A673 (cell line): ENCODE measurements around the gene FBXL19. TPM values are rescaled to one million over a fixed set of nuclear protein-coding genes. Genes with fewer than 3 reads are reported as not detected.

Source experiments
- BruUV-seq: library from RNA; stranded (reverse); fragments of 400-500 nt; replicated peaks from 2 replicates; lab custom pipeline; 2021; lab: Mats Ljungman, UMichigan
- CTCF ChIA-PET: fragments of 300-600 bp; sonication (Branson Sonifier 250); formaldehyde crosslinking; loops from one replicate; lab custom pipeline; 2022; ENCODE audit warnings: antibody characterized with exemption; lab: Charles Lee
- POLR2A ChIA-PET: fragments of 300-600 bp; sonication (Branson Sonifier 250); formaldehyde crosslinking; loops from one replicate; lab custom pipeline; 2022; ENCODE audit warnings: antibody characterized with exemption; ENCODE audit not compliant: low non-redundant PET; lab: Charles Lee
- DNase-seq: peaks from one replicate; pipeline ENCODE4 v3.0.0-alpha.2; 2015; ENCODE audit warnings: low spot score
- H3K27ac ChIP-seq: fragments of 200-600 bp; sonication (generic); 2 replicates; pipeline ENCODE4 v1.5.1; 2016; ENCODE audit warnings: mixed run types, low read depth, mild to moderate bottlenecking, mixed read lengths, antibody characterized with exemption, low read length; ENCODE audit not compliant: poor library complexity, severe bottlenecking
- H3K27me3 ChIP-seq: fragments of 200-600 bp; sonication (generic); replicated peaks from 2 replicates; pipeline ENCODE4 v1.6.1; 2017; ENCODE audit warnings: mixed run types, low read depth, mild to moderate bottlenecking, mixed read lengths, antibody characterized with exemption, low read length; ENCODE audit not compliant: insufficient read depth, poor library complexity
- H3K36me3 ChIP-seq: fragments of 200-600 bp; sonication (generic); 2 replicates; pipeline ENCODE4 v1.6.1; 2016; ENCODE audit warnings: mixed run types, mild to moderate bottlenecking, mixed read lengths, antibody characterized with exemption, low read length; ENCODE audit not compliant: insufficient read depth, poor library complexity, severe bottlenecking
- H3K4me1 ChIP-seq: fragments of 200-600 bp; sonication (generic); 2 replicates; pipeline ENCODE4 v1.6.1; 2017; ENCODE audit warnings: mixed run types, mild to moderate bottlenecking, mixed read lengths, antibody characterized with exemption, low read length; ENCODE audit not compliant: insufficient read depth, poor library complexity, severe bottlenecking
- H3K4me3 ChIP-seq: fragments of 200-600 bp; sonication (generic); 2 replicates; pipeline ENCODE4 v1.5.1; 2016; ENCODE audit warnings: low read depth, mixed run types, mild to moderate bottlenecking, mixed read lengths, low read length; ENCODE audit not compliant: poor library complexity, severe bottlenecking
- H3K9me3 ChIP-seq: fragments of 200-600 bp; sonication (generic); 2 replicates; pipeline ENCODE4 v1.6.1; 2016; ENCODE audit warnings: mixed run types, low read depth, mild to moderate bottlenecking, mixed read lengths, antibody characterized with exemption, low read length; ENCODE audit not compliant: poor library complexity, severe bottlenecking
- EZH2 ChIP-seq: fragments of 200-600 bp; sonication (generic); IDR thresholded peaks from 2 replicates; pipeline ENCODE4 v1.6.1; 2017; ENCODE audit warnings: borderline replicate concordance, low read depth, mild to moderate bottlenecking, mixed read lengths, antibody characterized with exemption, low read length; ENCODE audit not compliant: poor library complexity, severe bottlenecking
- intact Hi-C: fragments of 100-400 bp; cut with micrococcal nuclease; formaldehyde crosslinking; loops from one replicate; pipeline ENCODE4 v1.10.0; 2022; ENCODE audit not compliant: unreplicated experiment
- total RNA-seq: library from RNA; stranded (reverse); gene quantifications from 2 replicates; pipeline ENCODE4 v1.2.3, GENCODE V29; 2021
- TF ChIP-seq, protein P1 (sequence below): fragments of 300-800, 200-600 bp; sonication (generic); conservative IDR thresholded peaks from 2 replicates; pipeline ENCODE4 v1.5.1; 2017; ENCODE audit warnings: low read depth, mild to moderate bottlenecking, antibody characterized with exemption, low read length, moderate library complexity, mixed read lengths

FBXL19 gene
- total RNA-seq, 1 experiment from 2014 or later, result 39.3 TPM

DNA sequence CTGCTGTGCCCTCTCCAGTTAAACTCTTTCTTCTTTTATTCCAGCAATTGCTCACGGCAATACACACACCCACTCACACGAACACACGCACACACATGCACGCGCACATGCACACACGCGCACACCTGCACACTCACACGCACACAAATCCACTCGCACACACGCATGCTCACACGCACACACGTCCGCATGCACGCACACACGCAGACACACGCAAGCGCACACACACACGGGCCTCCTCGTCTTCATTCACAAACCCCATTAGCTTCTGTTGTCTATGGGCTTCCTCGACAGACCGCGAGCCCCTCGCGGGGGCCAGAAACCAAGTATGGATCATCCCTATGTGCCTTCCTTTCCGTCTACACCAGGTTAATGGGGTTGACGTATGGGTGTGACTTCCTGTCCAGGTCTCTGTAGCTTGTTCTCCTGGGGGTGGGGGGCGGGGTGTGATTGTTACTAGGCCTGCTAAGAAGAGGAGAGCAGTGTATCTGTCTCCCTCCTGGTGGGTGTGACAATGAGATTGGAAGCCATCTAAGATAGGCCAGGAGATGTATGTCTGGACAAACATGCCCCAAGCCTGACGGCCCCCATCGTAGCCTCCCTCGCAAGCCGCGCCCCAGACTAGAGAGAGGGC lies 27.6 kb upstream of the FBXL19 start:
- Histone ChIP-seq H3K27me3 (no peaks in the 10 kb centered on the region), H3K9me3 (no peaks in the 10 kb centered on the region), H3K36me3 (peaks cover 9% of the 10 kb centered on the region), H3K4me3 (no peak overlapping the region), H3K27ac (peak overlapping the region; percentile 93), H3K4me1 (peaks cover 16% of the 10 kb centered on the region)
- intact Hi-C loops, result loop anchor here (2.0 kb wide), 1 partner anchor 51 kb away; no protein-coding TSS in a partner anchor
- no peak for TF ChIP-seq EZH2
- TF ChIP-seq, protein P1, sequence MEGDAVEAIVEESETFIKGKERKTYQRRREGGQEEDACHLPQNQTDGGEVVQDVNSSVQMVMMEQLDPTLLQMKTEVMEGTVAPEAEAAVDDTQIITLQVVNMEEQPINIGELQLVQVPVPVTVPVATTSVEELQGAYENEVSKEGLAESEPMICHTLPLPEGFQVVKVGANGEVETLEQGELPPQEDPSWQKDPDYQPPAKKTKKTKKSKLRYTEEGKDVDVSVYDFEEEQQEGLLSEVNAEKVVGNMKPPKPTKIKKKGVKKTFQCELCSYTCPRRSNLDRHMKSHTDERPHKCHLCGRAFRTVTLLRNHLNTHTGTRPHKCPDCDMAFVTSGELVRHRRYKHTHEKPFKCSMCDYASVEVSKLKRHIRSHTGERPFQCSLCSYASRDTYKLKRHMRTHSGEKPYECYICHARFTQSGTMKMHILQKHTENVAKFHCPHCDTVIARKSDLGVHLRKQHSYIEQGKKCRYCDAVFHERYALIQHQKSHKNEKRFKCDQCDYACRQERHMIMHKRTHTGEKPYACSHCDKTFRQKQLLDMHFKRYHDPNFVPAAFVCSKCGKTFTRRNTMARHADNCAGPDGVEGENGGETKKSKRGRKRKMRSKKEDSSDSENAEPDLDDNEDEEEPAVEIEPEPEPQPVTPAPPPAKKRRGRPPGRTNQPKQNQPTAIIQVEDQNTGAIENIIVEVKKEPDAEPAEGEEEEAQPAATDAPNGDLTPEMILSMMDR, result no peak
- BruUV-seq, result no TSS peak
- DNase-seq, result no peak
- ChIA-PET CTCF (no interaction called here), POLR2A (no interaction called here)

DNA sequence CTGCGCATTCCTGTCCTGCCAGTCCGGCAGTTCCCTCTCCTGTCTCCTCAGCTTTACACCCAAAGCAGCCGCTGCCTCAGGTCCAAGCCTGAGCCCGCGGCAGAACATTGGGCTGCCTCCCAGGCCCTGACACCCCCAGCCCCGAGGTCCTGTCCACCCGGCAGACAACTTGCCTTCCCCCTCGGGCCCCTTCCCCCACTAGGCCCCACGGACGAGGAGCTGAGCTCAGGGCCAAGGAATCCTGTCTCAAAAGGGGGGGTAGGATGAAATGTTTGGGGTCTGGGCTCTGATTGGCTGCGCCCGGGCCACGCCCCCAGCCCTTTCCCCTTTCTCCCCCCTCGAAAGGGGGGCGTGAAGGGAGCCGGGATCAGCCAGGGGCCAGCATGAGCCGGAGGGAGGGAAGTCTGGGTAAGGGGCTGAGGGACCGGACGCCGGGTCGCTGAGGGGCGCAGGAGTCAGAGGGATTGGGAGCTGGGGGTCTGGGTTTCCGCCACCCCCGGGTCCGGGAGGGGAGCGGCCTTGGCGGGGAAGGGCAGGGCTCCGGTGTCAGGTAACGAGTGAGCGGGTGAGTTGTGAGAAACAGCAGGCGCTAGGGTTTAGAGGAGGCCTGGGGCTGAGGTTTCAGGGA lies 27.0 kb upstream of the FBXL19 start, which contains the start of gene CTF1:
Gene CTF1 (plus strand): TSS at position 354 of the 628 bp plus-strand sequence. CDS start 30 bp downstream, at position 384.
- BruUV-seq, result no TSS peak
- DNase-seq, result peak; percentile 71

DNA sequence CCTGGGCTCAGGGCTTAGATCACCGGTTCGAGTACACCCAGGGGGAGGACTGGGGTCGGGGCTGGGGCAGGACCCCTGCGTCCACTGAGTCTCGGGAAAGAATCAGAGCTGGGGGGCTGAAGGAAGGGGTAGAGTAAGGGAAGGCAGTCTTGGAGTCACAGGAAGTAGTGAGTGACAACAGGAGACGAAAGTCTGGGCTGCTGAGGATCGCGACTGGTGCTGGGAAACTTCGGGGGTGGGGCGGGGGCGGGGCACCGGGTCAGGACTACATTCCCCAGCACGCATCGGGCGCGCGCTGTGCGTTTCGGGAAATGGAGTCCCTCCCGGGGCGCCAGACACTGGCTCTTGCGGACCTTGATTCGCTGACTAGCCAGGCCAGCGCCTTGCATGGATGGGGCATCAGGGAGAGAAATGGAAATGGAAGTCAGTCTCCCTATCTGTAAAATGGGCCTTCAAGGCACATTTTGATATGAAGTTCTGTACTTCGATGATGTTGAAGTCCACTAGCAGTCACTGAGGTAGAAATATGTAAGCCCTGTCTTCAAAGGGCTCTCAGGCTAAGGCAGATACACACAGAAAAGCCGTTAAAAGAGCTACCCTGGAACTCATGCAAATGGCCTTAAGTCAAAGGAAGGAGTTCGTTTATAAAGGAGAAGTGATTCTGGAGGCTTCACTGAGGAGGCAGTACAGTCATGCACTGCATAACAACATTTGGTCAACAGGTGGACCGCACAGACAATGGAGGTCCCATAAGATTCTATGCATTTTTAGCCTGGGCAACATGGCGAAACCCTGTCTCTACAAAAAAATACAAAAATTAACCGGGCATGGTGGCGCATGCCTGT lies 26.3 kb upstream of the FBXL19 start:
- POLR2A ChIA-PET, result no interaction called here
- Histone ChIP-seq H3K4me1 (peaks cover 16% of the 10 kb centered on the region), H3K36me3 (no peaks in the 10 kb centered on the region), H3K27me3 (no peaks in the 10 kb centered on the region), H3K27ac (peak overlapping the region; percentile 93), H3K9me3 (no peaks in the 10 kb centered on the region), H3K4me3 (peak overlapping the region; percentile 53)
- CTCF ChIA-PET, result no interaction called here
- intact Hi-C loops, result loop anchor here (2.0 kb wide), 1 partner anchor 52 kb away; no protein-coding TSS in a partner anchor
- no peak for TF ChIP-seq EZH2
- no TSS peak for BruUV-seq
- DNase-seq, result peak; percentile 96

More for the DNA sequence above, 27.0 kb upstream of the FBXL19 start, which contains the start of gene CTF1:
- Histone ChIP-seq H3K36me3 (peaks cover 6% of the 10 kb centered on the region), H3K4me3 (peak within 1 kb of the TSS; percentile 53), H3K27me3 (no peaks in the 10 kb centered on the region), H3K9me3 (no peaks in the 10 kb centered on the region), H3K27ac (peak within 1 kb of the TSS; percentile 93), H3K4me1 (peaks cover 16% of the 10 kb centered on the region)
- TF ChIP-seq, protein P1, result no peak
- TF ChIP-seq EZH2, result no peak
- ChIA-PET CTCF (no interaction called here), POLR2A (no interaction called here)
- intact Hi-C loops, result loop anchor here (2.0 kb wide), 1 partner anchor 52 kb away; no protein-coding TSS in a partner anchor
